Suppressor macrophage (primary cell): ENCODE measurements around the gene NRXN3.

ENCODE experiments used
- DNase-seq, 4 experiments: peaks; one replicate each; pipeline ENCODE4 v3.0.0-alpha.2; 2020 to 2022

Gene NRXN3

GRCh38 chr14:78746086-78746595 lies 576.0 kb downstream of the NRXN3 start:
- no peak for DNase-seq

GRCh38 chr14:78747813-78748212 lies 577.6 kb downstream of the NRXN3 start:
- no peak for DNase-seq

- DNase-seq = no peak
These were observed 582.5 kb downstream of the NRXN3 start for GRCh38 chr14:78752518-78753188.

GRCh38 chr14:78754059-78754458 lies 583.9 kb downstream of the NRXN3 start:
- DNase-seq = no peak

- DNase-seq = peak in 3 of 4 experiments; percentile 3 to 13 (median 6)
These were observed 588.2 kb downstream of the NRXN3 start for GRCh38 chr14:78758333-78758732.

- no peak for DNase-seq
These were observed 592.2 kb downstream of the NRXN3 start for GRCh38 chr14:78762331-78762730.

GRCh38 chr14:78763746-78764145 lies 593.6 kb downstream of the NRXN3 start:
- DNase-seq = no peak

- peak in 1 of 4 experiments; percentile 2 for DNase-seq
These were observed 594.1 kb downstream of the NRXN3 start for GRCh38 chr14:78764240-78764639.

- DNase-seq = no peak
These were observed 594.5 kb downstream of the NRXN3 start for GRCh38 chr14:78764645-78765044.

- DNase-seq = peak in 1 of 4 experiments; percentile 1
These were observed 597.3 kb downstream of the NRXN3 start for GRCh38 chr14:78767436-78767835.

GRCh38 chr14:78782551-78782950 lies 612.4 kb downstream of the NRXN3 start:
- no peak for DNase-seq

GRCh38 chr14:78785265-78785664 lies 615.1 kb downstream of the NRXN3 start:
- DNase-seq = no peak

GRCh38 chr14:78788467-78789360 lies 618.5 kb downstream of the NRXN3 start:
- DNase-seq = no peak

- DNase-seq = no peak
These were observed 620.1 kb downstream of the NRXN3 start for GRCh38 chr14:78790271-78790670.

- no peak for DNase-seq
These were observed 628.6 kb downstream of the NRXN3 start for GRCh38 chr14:78798757-78799156.

- DNase-seq = no peak
These were observed 635.4 kb downstream of the NRXN3 start for GRCh38 chr14:78805570-78805969.

- DNase-seq = no peak
These were observed 652.9 kb downstream of the NRXN3 start for GRCh38 chr14:78823035-78823434.

GRCh38 chr14:78823516-78823915 lies 653.3 kb downstream of the NRXN3 start:
- DNase-seq = no peak

- DNase-seq = no peak
These were observed 659.1 kb downstream of the NRXN3 start for GRCh38 chr14:78829274-78829673.

- no peak for DNase-seq
These were observed 664.7 kb downstream of the NRXN3 start for GRCh38 chr14:78834766-78835451.

GRCh38 chr14:78835909-78836308 lies 665.7 kb downstream of the NRXN3 start:
- no peak for DNase-seq

GRCh38 chr14:78836777-78837176 lies 666.6 kb downstream of the NRXN3 start:
- peak; percentile 15 to 33 (median 24) for DNase-seq

GRCh38 chr14:78838959-78839358 lies 668.8 kb downstream of the NRXN3 start:
- DNase-seq = no peak
